Embryonic facial prominence (tissue), 1 donor: Measurements from ENCODE around the gene MATN4.
A peak's percentile ranks its signal among the peaks of the same experiment; 100 is the strongest.

Source experiments
- DNase-seq: peaks from one replicate; pipeline ENCODE4 v3.0.0-alpha.2; 2016; ENCODE audit errors: extremely low spot score

The MATN4 gene

GRCh38 chr20:45315672-45316071 lies 7.6 kb upstream of the MATN4 start:
- DNase-seq: no peak

- no peak for DNase-seq
These were observed 5.8 kb upstream of the MATN4 start for GRCh38 chr20:45313943-45314342.

- no peak for DNase-seq
These were observed 5.1 kb upstream of the MATN4 start for GRCh38 chr20:45313065-45313695.

GRCh38 chr20:45312241-45312640 lies 4.1 kb upstream of the MATN4 start:
- no peak for DNase-seq

- no peak for DNase-seq
These were observed 3.6 kb upstream of the MATN4 start for GRCh38 chr20:45311589-45312211.

GRCh38 chr20:45309075-45309474 lies 976 bp upstream of the MATN4 start:
- no peak for DNase-seq

GRCh38 chr20:45307076-45307640 lies 941 bp downstream of the MATN4 start:
- no peak for DNase-seq

GRCh38 chr20:45306431-45306982 lies 1.6 kb downstream of the MATN4 start, which contains the start of gene RBPJL:
RBPJL (plus strand) TSS chr20:45306840; CDS start chr20:45306923, 83 bp downstream.
- DNase-seq: no peak

GRCh38 chr20:45305262-45305661 lies 2.8 kb downstream of the MATN4 start:
- DNase-seq: no peak

- DNase-seq: no peak
These were observed 3.6 kb downstream of the MATN4 start for GRCh38 chr20:45304464-45304999.

- DNase-seq: no peak
These were observed 4.3 kb downstream of the MATN4 start for GRCh38 chr20:45303586-45304463.

GRCh38 chr20:45301824-45302271 lies 6.3 kb downstream of the MATN4 start:
- DNase-seq: no peak

GRCh38 chr20:45300961-45301360 lies 7.1 kb downstream of the MATN4 start:
- DNase-seq: no peak

GRCh38 chr20:45299786-45300185 lies 8.3 kb downstream of the MATN4 start:
- DNase-seq: no peak

GRCh38 chr20:45297786-45298497 lies 10.2 kb downstream of the MATN4 start:
- DNase-seq: no peak

GRCh38 chr20:45294659-45295058 lies 13.4 kb downstream of the MATN4 start:
- DNase-seq: no peak

GRCh38 chr20:45294003-45294368 lies 14.1 kb downstream of the MATN4 start:
- no peak for DNase-seq

GRCh38 chr20:45293041-45294002 lies 14.8 kb downstream of the MATN4 start:
- DNase-seq: peak; percentile 29

- no peak for DNase-seq
These were observed 15.8 kb downstream of the MATN4 start for GRCh38 chr20:45292343-45292742.

GRCh38 chr20:45291526-45291925 lies 16.6 kb downstream of the MATN4 start:
- DNase-seq: no peak
